NOMO-1 (cell line): ENCODE data around the gene C13orf46.
A peak's percentile ranks its signal among the peaks of the same experiment; 100 is the strongest.

Experiments used
- DNase-seq, 2 experiments: peaks; one replicate each; lab custom pipeline; 2025; ENCODE audit not compliant: unreplicated experiment in 2 of 2; lab: John Stamatoyannopoulos, UW

C13orf46 gene

GRCh38 chr13:113941571-113942191 is 32.2 kb downstream of the C13orf46 start:
- DNase-seq = peak; percentile 6 to 11

GRCh38 chr13:113939944-113940297 is 34.0 kb downstream of the C13orf46 start:
- no peak for DNase-seq

GRCh38 chr13:113939129-113939943 is 34.5 kb downstream of the C13orf46 start:
- DNase-seq = no peak

GRCh38 chr13:113938716-113939115 is 35.2 kb downstream of the C13orf46 start:
- DNase-seq = no peak

- no peak for DNase-seq
These were observed 35.6 kb downstream of the C13orf46 start for GRCh38 chr13:113938246-113938645.

- DNase-seq = no peak
These were observed 36.2 kb downstream of the C13orf46 start for GRCh38 chr13:113937527-113938180.

- DNase-seq = no peak
These were observed 36.8 kb downstream of the C13orf46 start for GRCh38 chr13:113937073-113937472.

- no peak for DNase-seq
These were observed 37.5 kb downstream of the C13orf46 start for GRCh38 chr13:113936166-113936965.

GRCh38 chr13:113935001-113935844 is 38.7 kb downstream of the C13orf46 start:
- DNase-seq = no peak

- no peak for DNase-seq
These were observed 39.3 kb downstream of the C13orf46 start for GRCh38 chr13:113934576-113934975.

- no peak for DNase-seq
These were observed 40.0 kb downstream of the C13orf46 start for GRCh38 chr13:113933901-113934300.

- DNase-seq = no peak
These were observed 41.9 kb downstream of the C13orf46 start for GRCh38 chr13:113931841-113932459.

- DNase-seq = peak; percentile 59 to 75
These were observed 42.9 kb downstream of the C13orf46 start for GRCh38 chr13:113930671-113931637.

GRCh38 chr13:113929628-113930615 is 44.0 kb downstream of the C13orf46 start:
- no peak for DNase-seq

GRCh38 chr13:113928685-113929627 is 44.9 kb downstream of the C13orf46 start:
- no peak for DNase-seq
